ENCODE results near the gene GRAMD2A.

The GRAMD2A gene

GRCh38 chr15:72146221-72146620, 51.4 kb downstream of the GRAMD2A start:
- no peak for DNase-seq
- no peak for TF ChIP-seq CTCF (IDR thresholded peaks at IDR 0.05; ENCODE audit: low read depth, low read length)
- Histone ChIP-seq H3K4me3 (ENCODE audit: low read depth, low read length) (no peak overlapping the region), H3K9me3 (ENCODE audit: severe bottlenecking) (no peaks in the 10 kb centered on the region), H3K27ac (no peak overlapping the region), H3K36me3 (no peaks in the 10 kb centered on the region), H3K27me3 (ENCODE audit: insufficient read depth, low read depth, severe bottlenecking) (no peaks in the 10 kb centered on the region)

- no peaks in the 10 kb centered on the region for H3K27me3 ChIP-seq (ENCODE audit: insufficient read depth, low read depth, severe bottlenecking)
- no peaks in the 10 kb centered on the region for H3K9me3 ChIP-seq (ENCODE audit: severe bottlenecking)
- no peak for DNase-seq
- no peak overlapping the region for H3K4me3 ChIP-seq (ENCODE audit: low read depth, low read length)
- H3K36me3 ChIP-seq = no peaks in the 10 kb centered on the region
- no peak overlapping the region for H3K27ac ChIP-seq
- no peak for TF ChIP-seq CTCF (IDR thresholded peaks at IDR 0.05; ENCODE audit: low read depth, low read length)
Observed at GRCh38 chr15:72141171-72142084, 56.2 kb downstream of the GRAMD2A start.

- Histone ChIP-seq H3K27ac (no peak overlapping the region), H3K36me3 (no peaks in the 10 kb centered on the region), H3K4me3 (ENCODE audit: low read depth, low read length) (no peak overlapping the region), H3K27me3 (ENCODE audit: insufficient read depth, low read depth, severe bottlenecking) (no peaks in the 10 kb centered on the region), H3K9me3 (ENCODE audit: severe bottlenecking) (no peaks in the 10 kb centered on the region)
- DNase-seq = no peak
- no peak for TF ChIP-seq CTCF (IDR thresholded peaks at IDR 0.05; ENCODE audit: low read depth, low read length)
Observed at GRCh38 chr15:72140088-72140487, 57.5 kb downstream of the GRAMD2A start.

- Histone ChIP-seq H3K27me3 (ENCODE audit: insufficient read depth, low read depth, severe bottlenecking) (no peaks in the 10 kb centered on the region), H3K36me3 (no peaks in the 10 kb centered on the region), H3K27ac (no peak overlapping the region), H3K9me3 (ENCODE audit: severe bottlenecking) (no peaks in the 10 kb centered on the region), H3K4me3 (ENCODE audit: low read depth, low read length) (no peak overlapping the region)
- no peak for DNase-seq
- TF ChIP-seq CTCF (IDR thresholded peaks at IDR 0.05; ENCODE audit: low read depth, low read length) = no peak
Observed at GRCh38 chr15:72139667-72140066, 57.9 kb downstream of the GRAMD2A start.

GRCh38 chr15:72136170-72137051, 61.2 kb downstream of the GRAMD2A start:
- no peak for TF ChIP-seq CTCF (IDR thresholded peaks at IDR 0.05; ENCODE audit: low read depth, low read length)
- Histone ChIP-seq H3K27ac (no peak overlapping the region), H3K9me3 (ENCODE audit: severe bottlenecking) (no peaks in the 10 kb centered on the region), H3K36me3 (no peaks in the 10 kb centered on the region), H3K4me3 (ENCODE audit: low read depth, low read length) (no peak overlapping the region), H3K27me3 (ENCODE audit: insufficient read depth, low read depth, severe bottlenecking) (no peaks in the 10 kb centered on the region)
- no peak for DNase-seq

Measured in WERI-Rb-1 (cell line).